HepG2 (cell line): ENCODE results near the gene ACSM2A.
"Not testable (repeated sequence)": the region's sequence is repeated elsewhere in the genome, so short reads cannot be mapped to it uniquely, and the experiment has no call there.

ENCODE experiments used
- ARNT ChIP-seq: fragments of 450-650 bp; IDR thresholded peaks from 2 replicates; pipeline ENCODE4 v1.6.1; 2017
- ASH2L ChIP-seq: fragments of 300-600, 200-600 bp; sonication (generic); IDR thresholded peaks from 2 replicates; pipeline ENCODE4 v1.7.0; 2017; ENCODE audit warnings: low read depth, mild to moderate bottlenecking, moderate library complexity, mixed read lengths, low read length; ENCODE audit not compliant: insufficient read length
- CTCF ChIP-seq: sonication (generic); formaldehyde crosslinking; IDR thresholded peaks from 2 replicates; pipeline ENCODE4 v1.5.0; 2020; ENCODE audit warnings: mild to moderate bottlenecking, missing genetic modification reagents, moderate library complexity
- MAFG ChIP-seq: sonication (generic); formaldehyde crosslinking; IDR thresholded peaks from 2 replicates; pipeline ENCODE4 v1.5.1; 2020; ENCODE audit warnings: mild to moderate bottlenecking, missing genetic modification reagents
- NFATC3 ChIP-seq: sonication (generic); formaldehyde crosslinking; IDR thresholded peaks from 2 replicates; pipeline ENCODE4 v1.5.1; 2020; ENCODE audit warnings: mild to moderate bottlenecking, missing genetic modification reagents
- POLR2A ChIP-seq, 2 experiments: IDR thresholded peaks; 2 replicates each; pipeline ENCODE4 v1.6.1; 2011; ENCODE audit warnings: low read depth in 2 of 2, low read length in 2 of 2, mild to moderate bottlenecking in 1 of 2, moderate library complexity in 1 of 2; ENCODE audit not compliant: insufficient read depth in 1 of 2
- POLR2AphosphoS5 ChIP-seq: IDR thresholded peaks from 2 replicates; pipeline ENCODE4 v1.6.1; 2012; ENCODE audit warnings: low read depth, low read length
- SMC3 ChIP-seq: IDR thresholded peaks from 2 replicates; pipeline ENCODE4 v1.6.1; 2011; ENCODE audit warnings: low read length, improper control_type of control experiment
- TP53 ChIP-seq: sonication (generic); formaldehyde crosslinking; conservative IDR thresholded peaks from 2 replicates; pipeline ENCODE4 v1.4.0; 2020; ENCODE audit warnings: missing genetic modification reagents
- ZNF235 ChIP-seq: sonication (generic); formaldehyde crosslinking; IDR thresholded peaks from 2 replicates; pipeline ENCODE4 v1.8.1; 2023; ENCODE audit warnings: mild to moderate bottlenecking, missing genetic modification reagents, borderline replicate concordance
- ZNF713 ChIP-seq: sonication (generic); formaldehyde crosslinking; IDR thresholded peaks from 2 replicates; pipeline ENCODE4 v1.4.0; 2020; ENCODE audit warnings: mild to moderate bottlenecking, missing genetic modification reagents
- ZNF776 ChIP-seq: sonication (generic); formaldehyde crosslinking; IDR thresholded peaks from 2 replicates; pipeline ENCODE4 v1.4.0; 2020; ENCODE audit warnings: mild to moderate bottlenecking, missing genetic modification reagents
- ZSCAN29 ChIP-seq: sonication (generic); formaldehyde crosslinking; conservative IDR thresholded peaks from 2 replicates; pipeline ENCODE4 v1.4.0; 2020; ENCODE audit warnings: mild to moderate bottlenecking, missing genetic modification reagents

- not testable (repeated sequence) for TF ChIP-seq ZNF235; ARNT; ZNF776 (CRISPR knock-in tag); ZSCAN29 (CRISPR knock-in tag); POLR2A (IDR thresholded peaks at IDR 0.05; ENCODE audit: insufficient read depth in 1 of 2, low read depth in 2 of 2, low read length in 2 of 2); ASH2L; CTCF (CRISPR knock-in tag); SMC3; ZNF713 (CRISPR knock-in tag); MAFG (CRISPR knock-in tag); TP53 (CRISPR knock-in tag); NFATC3; POLR2AphosphoS5
These were observed 40.1 kb downstream of the ACSM2A start for GRCh38 chr16:20491448-20491847.
